ENCODE data around the gene POM121L2. TPM values are rescaled to one million over a fixed set of nuclear protein-coding genes. Genes with fewer than 3 reads are reported as not detected.
A peak's percentile ranks its signal among the peaks of the same experiment; 100 is the strongest.

POM121L2 gene
- not detected for polyA plus RNA-seq (ENCODE audit: insufficient read length in 4 of 4)

GRCh38 chr6:27312146-27312949 lies at the start of gene POM121L2:
POM121L2 (minus strand) TSS chr6:27312273; CDS start chr6:27312170, 103 bp downstream.
- DNase-seq (ENCODE audit: low read depth in 4 of 4, low spot score in 3 of 4): peak in 2 of 4 donors; percentile 57 to 61

- DNase-seq (ENCODE audit: low read depth in 4 of 4, low spot score in 3 of 4): no peak
These were observed 47.2 kb upstream of the POM121L2 start for GRCh38 chr6:27359231-27359630.

- DNase-seq (ENCODE audit: low read depth in 4 of 4, low spot score in 3 of 4): no peak
These were observed 46.7 kb upstream of the POM121L2 start for GRCh38 chr6:27358786-27359185.

GRCh38 chr6:27352850-27353249 lies 40.8 kb upstream of the POM121L2 start:
- no peak for DNase-seq (ENCODE audit: low read depth in 4 of 4, low spot score in 3 of 4)

GRCh38 chr6:27334141-27334540 lies 22.1 kb upstream of the POM121L2 start:
- DNase-seq (ENCODE audit: low read depth in 4 of 4, low spot score in 3 of 4): no peak

DNA sequence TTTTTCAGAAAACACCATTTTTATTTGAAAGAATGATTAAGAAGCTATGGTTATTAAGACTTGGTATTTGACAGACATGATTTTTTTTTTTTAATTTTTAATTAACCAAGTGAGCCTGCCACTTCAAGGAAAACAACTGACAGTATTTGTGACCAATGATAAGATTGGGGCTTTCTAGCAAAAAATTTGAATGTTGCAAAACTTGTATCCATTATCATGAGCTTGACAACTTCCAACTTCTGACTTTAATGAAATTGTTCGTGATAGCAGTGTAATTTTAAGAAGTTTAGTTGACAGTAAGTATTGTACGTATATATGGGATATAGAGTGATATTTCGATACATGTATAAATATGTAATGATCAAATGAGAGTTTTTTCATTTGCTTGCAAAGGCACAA lies 21.6 kb upstream of the POM121L2 start:
- DNase-seq (ENCODE audit: low read depth in 4 of 4, low spot score in 3 of 4): no peak

GRCh38 chr6:27332692-27333641 lies 20.9 kb upstream of the POM121L2 start:
- DNase-seq (ENCODE audit: low read depth in 4 of 4, low spot score in 3 of 4): peak in 1 of 4 donors; percentile 8

GRCh38 chr6:27327023-27327738 lies 15.1 kb upstream of the POM121L2 start:
- no peak for DNase-seq (ENCODE audit: low read depth in 4 of 4, low spot score in 3 of 4)

DNA sequence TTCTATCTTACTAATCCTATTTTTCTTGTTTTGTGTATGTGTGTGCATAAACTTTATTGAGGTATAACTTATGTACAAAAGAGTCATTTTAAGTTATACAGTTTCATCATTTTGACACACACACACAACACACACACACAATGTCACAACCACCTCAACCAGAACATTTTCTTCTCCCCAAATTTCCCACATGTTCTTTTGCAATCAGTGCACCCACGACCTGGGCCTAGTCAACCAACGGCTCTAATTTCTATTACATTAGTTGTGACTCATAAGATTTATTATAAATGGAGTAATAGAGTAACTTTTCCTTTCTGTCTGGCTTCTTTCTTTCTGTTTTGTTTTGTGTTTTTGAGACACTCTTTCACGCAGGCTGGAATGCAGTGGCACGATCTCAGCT lies 9.8 kb upstream of the POM121L2 start:
- DNase-seq (ENCODE audit: low read depth in 4 of 4, low spot score in 3 of 4): no peak

DNA sequence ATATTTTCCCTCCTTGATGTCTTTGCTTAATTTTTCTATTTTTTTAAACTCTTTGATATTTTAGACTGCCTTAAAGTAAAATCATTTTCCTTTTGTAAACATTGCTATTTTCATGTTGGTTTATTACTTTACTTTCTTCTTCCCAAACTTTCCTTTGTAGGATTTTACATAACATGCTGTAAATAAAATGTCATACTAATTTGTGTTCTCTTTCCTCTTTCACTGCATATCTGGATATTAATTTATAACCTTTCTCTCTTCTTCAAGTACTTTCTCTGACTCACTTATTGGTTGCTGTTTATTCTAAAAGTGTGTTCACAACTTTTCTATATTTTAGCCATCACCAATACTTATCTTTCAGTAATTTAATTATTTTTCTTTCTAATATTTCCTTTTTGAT lies 9.3 kb upstream of the POM121L2 start:
- no peak for DNase-seq (ENCODE audit: low read depth in 4 of 4, low spot score in 3 of 4)

DNA sequence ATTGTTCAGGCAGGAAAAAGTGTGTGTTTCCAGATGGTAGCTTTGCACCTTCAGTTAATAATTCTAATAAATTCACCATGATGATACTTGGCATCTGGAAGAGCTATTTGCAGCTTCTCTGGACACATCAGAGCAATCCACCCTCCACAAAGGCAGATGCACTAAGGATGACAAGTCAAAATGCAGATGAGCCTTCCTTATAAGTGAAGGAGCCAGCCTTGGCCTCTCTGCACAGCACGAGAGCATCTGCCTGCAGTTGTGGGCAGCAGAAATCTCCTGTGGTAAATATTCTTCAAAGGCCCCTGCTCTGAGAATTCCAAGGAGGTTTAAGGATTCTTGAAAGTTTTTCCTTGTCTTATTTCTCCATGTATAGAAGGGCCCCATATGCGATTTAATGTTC lies 6.9 kb upstream of the POM121L2 start:
- no peak for DNase-seq (ENCODE audit: low read depth in 4 of 4, low spot score in 3 of 4)

DNA sequence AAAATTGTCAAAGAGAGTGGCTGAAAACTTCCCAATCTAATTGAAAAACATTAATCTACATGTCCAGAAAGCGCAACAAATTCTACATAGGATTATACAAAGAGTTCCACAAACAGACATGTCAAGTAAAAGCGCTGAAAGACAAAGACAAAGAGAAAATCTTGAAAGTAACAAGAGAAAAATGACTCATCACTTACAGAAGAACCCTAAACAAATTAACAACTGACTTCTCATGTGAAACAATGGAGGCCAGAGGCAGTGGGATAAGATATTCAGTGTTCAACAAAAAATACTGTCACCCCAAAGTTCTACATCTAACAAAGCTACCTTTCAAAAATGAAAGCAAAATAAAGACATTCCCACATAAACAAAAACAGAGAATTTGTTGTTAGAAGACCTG lies 2.0 kb upstream of the POM121L2 start:
- no peak for DNase-seq (ENCODE audit: low read depth in 4 of 4, low spot score in 3 of 4)

GRCh38 chr6:27312950-27313271 lies 838 bp upstream of the POM121L2 start:
- no peak for DNase-seq (ENCODE audit: low read depth in 4 of 4, low spot score in 3 of 4)

DNA sequence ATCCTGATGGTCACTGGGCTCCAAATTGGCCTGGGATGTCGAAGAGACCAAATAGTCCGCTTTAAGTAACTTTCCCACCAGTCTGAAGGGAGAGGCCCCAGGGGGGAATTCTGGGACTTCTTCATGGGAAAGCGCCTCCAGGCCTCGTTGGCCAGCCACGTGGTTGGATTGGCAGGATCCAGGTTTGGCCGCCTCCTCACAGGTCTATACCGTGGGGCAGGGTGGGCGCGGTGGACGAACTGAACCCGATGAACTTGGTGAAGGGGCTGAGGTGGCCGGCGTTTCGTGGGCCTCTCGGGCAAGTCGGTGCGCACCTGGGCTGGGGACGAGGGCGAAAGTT lies 297 bp downstream of the POM121L2 start:
- DNase-seq (ENCODE audit: low read depth in 4 of 4, low spot score in 3 of 4): no peak

- DNase-seq (ENCODE audit: low read depth in 4 of 4, low spot score in 3 of 4): no peak
These were observed 8.3 kb downstream of the POM121L2 start for GRCh38 chr6:27303613-27304272.

- no peak for DNase-seq (ENCODE audit: low read depth in 4 of 4, low spot score in 3 of 4)
These were observed 14.0 kb downstream of the POM121L2 start for GRCh38 chr6:27297857-27298730.

DNA sequence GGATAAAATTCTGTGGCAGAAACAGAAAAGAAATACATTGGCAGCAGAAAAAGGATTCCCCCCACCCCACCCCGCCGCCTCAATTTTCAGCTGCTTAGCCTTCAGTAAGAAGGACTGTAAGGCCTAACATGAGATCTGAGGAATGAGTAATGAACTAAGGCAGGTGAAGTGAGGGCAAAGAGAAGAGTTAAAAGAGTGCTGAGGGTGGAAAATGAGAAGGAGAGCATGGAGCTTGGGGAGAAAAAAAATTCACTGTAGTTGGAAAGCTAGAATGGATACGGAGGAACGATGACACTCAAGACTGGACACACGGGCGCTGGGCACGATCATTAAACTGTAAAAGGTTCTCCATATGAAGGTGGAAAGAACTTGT lies 14.6 kb downstream of the POM121L2 start:
- no peak for DNase-seq (ENCODE audit: low read depth in 4 of 4, low spot score in 3 of 4)

DNA sequence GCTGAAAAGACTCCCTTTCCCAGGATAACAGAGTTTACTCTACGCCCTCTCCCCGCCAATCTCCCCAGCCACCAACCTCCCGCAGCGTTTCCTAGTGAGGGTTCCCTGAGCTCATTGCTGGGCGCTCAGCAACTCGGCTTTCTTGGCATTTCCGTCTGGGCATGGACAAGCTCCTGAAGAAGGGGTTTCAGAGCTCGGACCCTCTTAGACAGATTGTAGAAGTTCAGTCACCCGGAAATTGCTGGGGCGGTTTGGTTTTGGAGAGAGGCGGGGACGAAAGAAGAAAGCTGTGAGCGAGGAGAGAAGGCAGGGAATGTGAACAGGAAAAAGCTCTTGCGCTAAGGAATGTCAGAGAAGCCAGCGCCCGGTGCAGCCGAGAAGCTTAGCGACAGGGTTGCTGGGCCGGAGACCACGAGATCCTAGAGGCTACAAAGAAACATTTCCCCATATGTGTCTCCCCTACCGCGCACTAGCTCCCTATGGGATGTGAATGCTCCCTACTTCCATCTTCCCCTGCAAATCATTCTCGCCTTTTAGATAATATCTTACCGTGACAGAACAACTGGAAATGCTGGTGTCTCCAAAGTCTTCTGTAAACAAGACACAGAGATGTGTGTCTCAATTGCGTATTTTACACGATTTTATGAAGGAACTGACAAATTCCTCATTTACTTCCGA lies 15.8 kb downstream of the POM121L2 start:
- no peak for DNase-seq (ENCODE audit: low read depth in 4 of 4, low spot score in 3 of 4)

Measured in right renal pelvis (tissue), 4 donors.